GM12801 (cell line): ENCODE data around the gene TAPT1.

Source experiments
- TF ChIP-seq, protein P1 (sequence below): IDR thresholded peaks from one replicate; pipeline ENCODE4 v1.5.1; 2011; ENCODE audit warnings: control low read depth; ENCODE audit not compliant: insufficient read length; ENCODE audit errors: extremely low read depth

Gene TAPT1

DNA sequence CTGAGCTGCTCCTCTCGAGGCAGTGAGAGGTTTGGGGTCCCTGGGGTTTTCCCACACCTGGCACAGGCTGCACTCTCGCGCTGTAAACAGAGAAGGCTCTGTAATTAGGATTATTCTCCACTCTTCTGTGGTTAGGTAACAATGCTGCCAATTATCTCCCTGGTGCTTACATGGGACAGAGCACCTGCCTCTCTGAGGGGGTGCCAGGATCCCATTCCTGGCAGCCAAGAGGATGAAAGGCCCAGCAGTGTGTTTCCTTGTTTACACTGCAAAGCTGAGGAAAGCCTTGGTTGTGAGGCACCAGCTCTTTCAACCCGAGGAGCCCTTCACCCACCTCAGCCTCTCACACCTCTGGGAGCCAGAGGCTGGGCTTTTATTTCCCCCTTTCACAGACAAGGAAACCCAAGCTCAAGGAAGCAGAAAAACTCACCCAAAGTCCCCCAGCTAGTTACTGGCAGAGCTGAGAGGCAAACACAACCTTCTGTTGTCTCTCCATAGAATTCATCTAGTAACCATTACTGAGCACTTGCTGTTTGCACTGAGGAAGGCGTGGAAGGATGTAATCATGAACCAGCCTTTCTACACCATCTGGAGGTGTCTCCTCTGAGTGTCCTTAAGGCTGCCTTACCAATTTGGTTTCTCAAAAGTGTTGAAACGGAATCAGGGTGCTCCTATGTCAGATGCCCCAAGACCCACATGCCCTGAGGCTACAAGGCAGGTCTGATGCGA lies 102.8 kb downstream of the TAPT1 start:
- TF ChIP-seq, protein P1, sequence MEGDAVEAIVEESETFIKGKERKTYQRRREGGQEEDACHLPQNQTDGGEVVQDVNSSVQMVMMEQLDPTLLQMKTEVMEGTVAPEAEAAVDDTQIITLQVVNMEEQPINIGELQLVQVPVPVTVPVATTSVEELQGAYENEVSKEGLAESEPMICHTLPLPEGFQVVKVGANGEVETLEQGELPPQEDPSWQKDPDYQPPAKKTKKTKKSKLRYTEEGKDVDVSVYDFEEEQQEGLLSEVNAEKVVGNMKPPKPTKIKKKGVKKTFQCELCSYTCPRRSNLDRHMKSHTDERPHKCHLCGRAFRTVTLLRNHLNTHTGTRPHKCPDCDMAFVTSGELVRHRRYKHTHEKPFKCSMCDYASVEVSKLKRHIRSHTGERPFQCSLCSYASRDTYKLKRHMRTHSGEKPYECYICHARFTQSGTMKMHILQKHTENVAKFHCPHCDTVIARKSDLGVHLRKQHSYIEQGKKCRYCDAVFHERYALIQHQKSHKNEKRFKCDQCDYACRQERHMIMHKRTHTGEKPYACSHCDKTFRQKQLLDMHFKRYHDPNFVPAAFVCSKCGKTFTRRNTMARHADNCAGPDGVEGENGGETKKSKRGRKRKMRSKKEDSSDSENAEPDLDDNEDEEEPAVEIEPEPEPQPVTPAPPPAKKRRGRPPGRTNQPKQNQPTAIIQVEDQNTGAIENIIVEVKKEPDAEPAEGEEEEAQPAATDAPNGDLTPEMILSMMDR: no peak

DNA sequence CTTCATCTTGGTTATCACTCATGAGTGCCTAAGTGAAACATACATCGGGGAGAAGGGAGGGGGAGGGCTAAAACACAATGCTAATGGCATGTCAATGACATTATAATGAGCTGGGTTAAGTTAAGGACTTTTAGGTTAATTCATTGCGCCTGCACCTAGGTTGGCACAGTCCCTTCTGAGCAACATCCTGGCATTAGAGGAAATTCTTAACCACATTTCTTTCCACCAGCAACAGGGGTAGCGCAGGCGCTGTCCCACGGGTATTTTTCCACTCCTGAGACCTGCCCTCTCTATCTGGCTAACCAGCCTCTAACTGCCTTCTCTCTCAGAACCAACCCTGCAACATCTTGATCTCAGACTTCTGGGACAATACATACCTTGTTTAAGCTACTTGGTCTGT lies 103.5 kb downstream of the TAPT1 start:
- TF ChIP-seq, protein P1: no peak

DNA sequence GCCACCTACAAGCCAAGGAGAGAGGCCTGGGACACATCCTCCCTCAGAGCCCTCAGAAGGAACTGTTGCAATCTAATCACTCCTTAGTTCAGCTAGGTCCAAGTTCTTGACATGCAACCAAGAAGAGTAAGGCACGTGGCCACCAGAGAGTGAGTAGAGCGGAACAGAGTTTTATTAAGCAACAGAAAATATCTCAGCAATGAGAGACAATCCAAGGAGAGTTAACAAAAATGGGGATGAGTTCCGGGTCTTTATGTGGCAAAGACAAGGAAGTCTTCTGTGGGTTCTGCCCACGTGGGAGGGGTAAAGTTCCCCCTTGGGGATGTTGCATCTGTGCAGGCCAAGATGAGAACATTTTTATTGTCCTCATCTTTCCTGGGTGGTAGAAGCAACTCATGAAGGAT lies 104.0 kb downstream of the TAPT1 start:
- TF ChIP-seq, protein P1: no peak

DNA sequence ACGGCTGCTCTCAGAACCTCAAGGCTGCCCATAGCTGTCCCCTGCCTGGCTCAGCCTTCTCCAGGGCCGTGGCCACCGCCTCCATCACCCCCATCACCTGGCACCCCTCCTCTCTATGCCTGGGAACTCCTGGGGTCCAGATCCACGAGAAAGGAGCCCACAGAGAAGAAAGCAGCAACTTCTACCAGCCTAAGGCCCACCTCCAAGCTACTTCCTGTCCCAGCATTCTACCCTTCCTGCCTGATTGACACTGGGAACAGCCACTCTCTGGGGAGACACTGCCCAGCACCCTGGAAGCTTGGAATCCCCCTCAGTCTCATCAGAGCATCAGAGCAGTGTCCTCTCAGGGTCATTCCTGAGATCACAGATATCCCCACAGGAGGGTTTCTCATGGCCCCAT lies 105.6 kb downstream of the TAPT1 start:
- TF ChIP-seq, protein P1: no peak

DNA sequence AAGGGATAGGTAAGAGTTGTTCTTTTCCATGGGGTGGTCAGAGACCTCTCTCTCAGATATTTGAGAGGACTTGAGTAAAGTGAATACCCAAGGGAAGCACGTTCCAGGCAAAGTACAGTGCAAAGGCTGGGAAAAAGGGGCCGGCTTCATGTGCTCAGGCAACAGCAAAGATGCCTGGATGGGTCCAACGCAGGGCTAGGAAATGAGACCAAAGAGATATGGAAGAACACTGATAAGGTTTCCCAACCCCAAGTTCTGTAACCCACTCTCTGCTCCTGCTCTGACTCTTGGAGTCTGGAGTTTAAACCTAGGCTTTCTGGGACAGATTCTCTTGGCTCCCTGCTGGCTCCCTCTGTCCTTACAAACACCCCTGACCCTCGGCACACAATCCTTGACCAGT lies 106.3 kb downstream of the TAPT1 start:
- TF ChIP-seq, protein P1: no peak

DNA sequence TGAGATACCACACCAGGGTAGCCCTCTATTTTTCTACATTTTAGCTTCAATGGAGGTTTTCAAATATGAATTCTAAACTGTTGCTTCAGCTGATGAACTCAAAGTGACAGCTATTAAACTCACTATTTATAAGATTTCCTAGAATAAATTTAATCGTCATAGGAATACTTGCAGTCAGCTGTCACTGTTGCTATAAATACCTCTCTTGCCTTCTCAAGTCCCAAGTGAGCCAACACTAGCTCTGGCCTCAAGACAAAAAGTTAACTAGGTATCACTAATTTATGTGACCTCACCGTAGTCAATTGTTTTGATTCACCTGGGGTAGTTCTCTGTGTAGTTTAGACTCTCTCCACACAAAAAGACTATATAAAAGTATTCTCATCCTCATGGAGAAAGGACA lies 108.2 kb downstream of the TAPT1 start:
- TF ChIP-seq, protein P1: no peak

DNA sequence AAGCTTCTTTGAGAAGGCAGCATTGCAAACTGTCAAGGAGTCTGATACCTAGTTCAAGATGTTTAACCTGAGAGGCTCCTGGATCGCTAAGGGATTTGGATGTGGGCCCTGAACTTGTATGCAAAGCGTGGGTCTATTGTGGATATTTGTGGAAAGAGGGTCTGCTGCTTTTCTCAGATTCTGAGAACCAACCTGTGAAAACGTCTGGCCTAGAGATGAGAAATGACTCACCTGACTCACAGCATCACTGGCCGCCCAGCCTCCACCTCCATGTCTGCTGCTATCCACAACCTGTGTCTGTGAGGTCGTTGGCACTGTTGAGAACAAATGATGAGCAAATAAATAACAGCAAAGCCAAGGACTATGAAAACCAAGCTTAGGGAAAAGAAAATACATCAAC lies 109.1 kb downstream of the TAPT1 start:
- TF ChIP-seq, protein P1: no peak

DNA sequence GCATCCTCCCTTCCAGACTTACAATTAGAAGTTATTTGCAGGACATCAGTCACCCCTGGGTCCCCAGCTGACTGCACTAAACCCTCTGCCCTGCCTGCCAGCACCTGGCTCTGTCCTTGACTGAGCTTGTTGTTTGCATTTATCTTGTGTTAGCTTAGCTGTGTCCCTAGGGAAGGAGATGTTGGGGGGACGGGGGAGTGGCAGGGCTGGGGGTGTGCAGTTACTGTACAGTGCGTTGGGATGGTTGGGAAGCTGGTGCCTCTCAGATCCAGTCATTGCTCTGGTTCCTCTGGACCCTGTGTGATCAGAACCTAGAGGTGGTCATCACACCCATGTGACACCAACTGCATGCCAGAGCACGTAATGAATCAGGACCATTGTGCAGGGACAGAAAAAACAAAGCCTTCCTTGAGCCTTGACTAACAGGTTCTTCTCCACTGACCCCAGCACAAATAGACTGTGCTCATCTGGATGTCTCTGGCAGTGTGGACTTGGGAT lies 109.7 kb downstream of the TAPT1 start:
- TF ChIP-seq, protein P1: no peak
